ENCODE data around the gene PNPLA1.

PNPLA1 gene

DNA sequence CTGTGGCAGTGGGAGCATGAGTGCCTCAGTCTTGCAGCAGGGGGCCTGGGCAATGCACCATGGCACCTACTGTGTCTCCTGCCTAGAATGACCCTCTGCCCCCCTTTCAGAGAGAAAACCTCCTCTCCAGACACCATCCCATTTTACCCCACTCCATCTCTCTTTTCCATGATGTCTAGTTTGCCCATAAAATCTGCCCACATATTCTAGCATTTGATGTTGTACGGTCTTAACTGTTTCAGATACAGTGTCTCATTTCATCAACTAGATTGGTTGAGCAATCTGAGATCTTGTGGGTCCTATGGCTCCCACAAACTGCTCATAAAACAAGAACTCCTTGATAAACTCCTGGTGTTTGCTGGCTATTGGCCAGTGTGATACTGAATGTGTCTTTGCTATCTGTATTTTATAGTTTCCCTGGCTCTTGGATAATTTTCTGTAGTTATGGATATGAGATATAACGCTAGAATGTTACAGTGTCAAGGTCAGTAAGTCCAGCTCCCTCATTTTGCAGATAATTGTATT is 8.1 kb downstream of the PNPLA1 start:
- Histone ChIP-seq H3K79me2 (ENCODE audit: low read length) (no peaks in the 10 kb centered on the region), H3K9me3 (replicated peaks; ENCODE audit: insufficient read depth, low read length) (no peaks in the 10 kb centered on the region), H3F3A (ENCODE audit: insufficient read depth, low read length) (no peaks in the 10 kb centered on the region), H3K27ac (ENCODE audit: low read length) (no peak overlapping the region), H3K4me3 (ENCODE audit: low read length) (no peak overlapping the region), H3K27me3 (replicated peaks; ENCODE audit: insufficient read depth, low read length) (no peaks in the 10 kb centered on the region), H4K20me1 (ENCODE audit: insufficient read depth, low read length) (no peaks in the 10 kb centered on the region), H3K9me2 (replicated peaks; ENCODE audit: insufficient read depth, low read length) (no peaks in the 10 kb centered on the region), H3K36me3 (replicated peaks; ENCODE audit: insufficient read depth, low read length) (no peaks in the 10 kb centered on the region), H2AFZ (ENCODE audit: low read length) (no peak overlapping the region), H3K9ac (ENCODE audit: low read length) (no peak overlapping the region), H3K4me1 (ENCODE audit: low read length) (no peaks in the 10 kb centered on the region), H3K4me2 (ENCODE audit: low read depth, low read length) (no peak overlapping the region)
- TF ChIP-seq EZH2 (optimal IDR thresholded peaks at IDR 0.05; ENCODE audit: low read depth, low read length) (no peak), EZH2phosphoT487 (IDR thresholded peaks at IDR 0.05; ENCODE audit: low read length) (no peak)
- TF ChIP-seq, protein P1, sequence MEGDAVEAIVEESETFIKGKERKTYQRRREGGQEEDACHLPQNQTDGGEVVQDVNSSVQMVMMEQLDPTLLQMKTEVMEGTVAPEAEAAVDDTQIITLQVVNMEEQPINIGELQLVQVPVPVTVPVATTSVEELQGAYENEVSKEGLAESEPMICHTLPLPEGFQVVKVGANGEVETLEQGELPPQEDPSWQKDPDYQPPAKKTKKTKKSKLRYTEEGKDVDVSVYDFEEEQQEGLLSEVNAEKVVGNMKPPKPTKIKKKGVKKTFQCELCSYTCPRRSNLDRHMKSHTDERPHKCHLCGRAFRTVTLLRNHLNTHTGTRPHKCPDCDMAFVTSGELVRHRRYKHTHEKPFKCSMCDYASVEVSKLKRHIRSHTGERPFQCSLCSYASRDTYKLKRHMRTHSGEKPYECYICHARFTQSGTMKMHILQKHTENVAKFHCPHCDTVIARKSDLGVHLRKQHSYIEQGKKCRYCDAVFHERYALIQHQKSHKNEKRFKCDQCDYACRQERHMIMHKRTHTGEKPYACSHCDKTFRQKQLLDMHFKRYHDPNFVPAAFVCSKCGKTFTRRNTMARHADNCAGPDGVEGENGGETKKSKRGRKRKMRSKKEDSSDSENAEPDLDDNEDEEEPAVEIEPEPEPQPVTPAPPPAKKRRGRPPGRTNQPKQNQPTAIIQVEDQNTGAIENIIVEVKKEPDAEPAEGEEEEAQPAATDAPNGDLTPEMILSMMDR (IDR thresholded peaks at IDR 0.05; ENCODE audit: low read length): no peak
- DNase-seq: no peak

DNA sequence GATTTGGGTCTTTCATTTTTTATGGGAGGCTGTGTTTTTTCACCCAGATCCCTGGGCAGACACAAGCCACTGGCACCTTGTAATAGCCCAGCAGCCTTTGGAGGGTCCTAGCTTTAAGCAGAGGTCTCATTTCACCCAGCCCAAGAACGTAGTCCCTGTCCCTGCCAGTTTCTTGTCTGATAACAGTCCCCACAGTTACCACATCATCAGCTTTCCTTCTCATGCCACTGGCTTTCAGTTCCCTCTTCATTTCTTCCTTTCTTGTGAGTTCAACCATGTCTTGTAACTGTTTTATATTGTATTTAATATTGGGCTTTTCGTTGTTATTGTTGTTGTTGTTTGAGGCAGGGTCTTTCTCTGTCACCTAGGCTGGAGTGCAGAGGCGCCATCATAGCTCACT is 10.6 kb downstream of the PNPLA1 start:
- no peak overlapping the region for H3K4me3 ChIP-seq (ENCODE audit: low read length)
- no peaks in the 10 kb centered on the region for H3F3A ChIP-seq (ENCODE audit: insufficient read depth, low read length)
- no peak for DNase-seq
- no peak for TF ChIP-seq EZH2 (optimal IDR thresholded peaks at IDR 0.05; ENCODE audit: low read depth, low read length)
- TF ChIP-seq EZH2phosphoT487 (IDR thresholded peaks at IDR 0.05; ENCODE audit: low read length): no peak
- TF ChIP-seq, protein P1 (IDR thresholded peaks at IDR 0.05; ENCODE audit: low read length): no peak
- no peak overlapping the region for H3K4me2 ChIP-seq (ENCODE audit: low read depth, low read length)
- H3K79me2 ChIP-seq (ENCODE audit: low read length): no peaks in the 10 kb centered on the region
- no peaks in the 10 kb centered on the region for H3K27me3 ChIP-seq (replicated peaks; ENCODE audit: insufficient read depth, low read length)
- no peaks in the 10 kb centered on the region for H4K20me1 ChIP-seq (ENCODE audit: insufficient read depth, low read length)
- no peaks in the 10 kb centered on the region for H3K9me3 ChIP-seq (replicated peaks; ENCODE audit: insufficient read depth, low read length)
- no peak overlapping the region for H2AFZ ChIP-seq (ENCODE audit: low read length)
- H3K9ac ChIP-seq (ENCODE audit: low read length): no peak overlapping the region
- no peaks in the 10 kb centered on the region for H3K9me2 ChIP-seq (replicated peaks; ENCODE audit: insufficient read depth, low read length)
- H3K36me3 ChIP-seq (replicated peaks; ENCODE audit: insufficient read depth, low read length): no peaks in the 10 kb centered on the region
- H3K4me1 ChIP-seq (ENCODE audit: low read length): no peaks in the 10 kb centered on the region
- H3K27ac ChIP-seq (ENCODE audit: low read length): no peak overlapping the region

DNA sequence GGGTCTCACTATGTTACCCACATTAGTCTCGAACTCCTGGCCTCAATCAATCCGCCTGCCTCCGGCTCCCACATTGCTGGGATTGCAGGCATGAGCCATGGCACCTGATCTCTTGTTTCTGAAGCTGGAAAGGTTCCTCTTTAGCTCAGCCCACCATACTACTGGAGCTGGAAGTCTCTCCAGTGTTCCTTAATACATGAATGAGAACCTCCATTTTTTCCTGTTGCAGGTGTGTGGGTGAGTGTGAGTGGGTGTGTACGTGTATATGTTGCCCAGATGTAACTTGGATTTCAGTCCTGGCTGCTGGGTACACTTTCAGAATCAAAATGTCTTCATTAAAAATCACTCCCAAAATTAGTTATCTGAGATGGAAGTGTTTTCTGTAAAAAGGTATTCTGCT is 11.1 kb downstream of the PNPLA1 start:
- Histone ChIP-seq H4K20me1 (ENCODE audit: insufficient read depth, low read length) (no peaks in the 10 kb centered on the region), H3K4me1 (ENCODE audit: low read length) (no peaks in the 10 kb centered on the region), H2AFZ (ENCODE audit: low read length) (no peak overlapping the region), H3K9me3 (replicated peaks; ENCODE audit: insufficient read depth, low read length) (no peaks in the 10 kb centered on the region), H3K4me3 (ENCODE audit: low read length) (no peak overlapping the region), H3K9me2 (replicated peaks; ENCODE audit: insufficient read depth, low read length) (no peaks in the 10 kb centered on the region), H3K27ac (ENCODE audit: low read length) (no peak overlapping the region), H3F3A (ENCODE audit: insufficient read depth, low read length) (no peaks in the 10 kb centered on the region), H3K36me3 (replicated peaks; ENCODE audit: insufficient read depth, low read length) (no peaks in the 10 kb centered on the region), H3K4me2 (ENCODE audit: low read depth, low read length) (no peak overlapping the region), H3K79me2 (ENCODE audit: low read length) (no peaks in the 10 kb centered on the region), H3K9ac (ENCODE audit: low read length) (no peak overlapping the region), H3K27me3 (replicated peaks; ENCODE audit: insufficient read depth, low read length) (no peaks in the 10 kb centered on the region)
- TF ChIP-seq, protein P1 (IDR thresholded peaks at IDR 0.05; ENCODE audit: low read length): no peak
- TF ChIP-seq EZH2 (optimal IDR thresholded peaks at IDR 0.05; ENCODE audit: low read depth, low read length): no peak
- no peak for DNase-seq
